Limb (tissue), 2 donors: ENCODE data around the gene PLPPR5.
"Not testable (repeated sequence)": the region's sequence is repeated elsewhere in the genome, so short reads cannot be mapped to it uniquely, and the experiment has no call there.

Experiments
- DNase-seq, 2 donors: peaks; one replicate each; pipeline ENCODE4 v3.0.0-alpha.2; 2016; ENCODE audit errors: extremely low spot score in 2 of 2

The PLPPR5 gene

GRCh38 chr1:98919211-98919610 is 85.5 kb downstream of the PLPPR5 start:
- DNase-seq = no peak

GRCh38 chr1:98914547-98914946 is 90.1 kb downstream of the PLPPR5 start:
- no peak for DNase-seq

GRCh38 chr1:98910827-98911226 is 93.8 kb downstream of the PLPPR5 start:
- no peak for DNase-seq

- DNase-seq = no peak
Measured at GRCh38 chr1:98908980-98909379, 95.7 kb downstream of the PLPPR5 start.

- no peak for DNase-seq
Measured at GRCh38 chr1:98906809-98907208, 97.9 kb downstream of the PLPPR5 start.

GRCh38 chr1:98906361-98906760 is 98.3 kb downstream of the PLPPR5 start:
- no peak for DNase-seq

GRCh38 chr1:98904684-98905083 is 100.0 kb downstream of the PLPPR5 start:
- DNase-seq = no peak

- no peak for DNase-seq
Measured at GRCh38 chr1:98903726-98904125, 100.9 kb downstream of the PLPPR5 start.

GRCh38 chr1:98903261-98903660 is 101.4 kb downstream of the PLPPR5 start:
- peak in 1 of 2 donors; percentile 71 for DNase-seq

GRCh38 chr1:98898940-98899339 is 105.7 kb downstream of the PLPPR5 start:
- DNase-seq = no peak

- no peak for DNase-seq
Measured at GRCh38 chr1:98897479-98897878, 107.2 kb downstream of the PLPPR5 start.

GRCh38 chr1:98896711-98897445 is 107.8 kb downstream of the PLPPR5 start:
- DNase-seq = no peak

GRCh38 chr1:98893371-98893770 is 111.3 kb downstream of the PLPPR5 start:
- no peak for DNase-seq

- DNase-seq = no peak
Measured at GRCh38 chr1:98888869-98889268, 115.8 kb downstream of the PLPPR5 start.

- no peak for DNase-seq
Measured at GRCh38 chr1:98887507-98887906, 117.2 kb downstream of the PLPPR5 start.

GRCh38 chr1:98884864-98885263 is 119.8 kb downstream of the PLPPR5 start:
- DNase-seq = no peak

GRCh38 chr1:98881901-98882300 is 122.8 kb downstream of the PLPPR5 start:
- DNase-seq = no peak

GRCh38 chr1:98881234-98881633 is 123.4 kb downstream of the PLPPR5 start:
- not testable (repeated sequence) for DNase-seq

GRCh38 chr1:98874828-98875227 is 129.8 kb downstream of the PLPPR5 start:
- no peak for DNase-seq

GRCh38 chr1:98870959-98871903 is 133.4 kb downstream of the PLPPR5 start:
- DNase-seq = no peak

- no peak for DNase-seq
Measured at GRCh38 chr1:98865796-98866195, 138.9 kb downstream of the PLPPR5 start.

GRCh38 chr1:98860329-98860728 is 144.3 kb downstream of the PLPPR5 start:
- no peak for DNase-seq

GRCh38 chr1:98854137-98854536 is 150.5 kb downstream of the PLPPR5 start:
- DNase-seq = no peak
